Fibroblast of lung (primary cell): ENCODE results near the gene CYTH4. TPM values are rescaled to one million over a fixed set of nuclear protein-coding genes. Genes with fewer than 3 reads are reported as not detected.

Experiments used
- DNase-seq, 2 donors: peaks; one replicate each; pipeline versions ENCODE4 v3.0.0 to v3.0.0-alpha.2; 2010; ENCODE audit warnings: low read depth in 2 of 2
- H2AFZ ChIP-seq: 2 replicates; pipeline ENCODE4 v1.5.1; 2012; ENCODE audit warnings: low read length, control low read depth, inconsistent platforms
- H3K27ac ChIP-seq: 2 replicates; pipeline ENCODE4 v1.5.1; 2011; ENCODE audit warnings: low read length, control low read depth; ENCODE audit not compliant: insufficient read depth
- H3K27me3 ChIP-seq: 2 replicates; pipeline ENCODE4 v1.5.1; 2011; ENCODE audit warnings: mild to moderate bottlenecking, low read length; ENCODE audit not compliant: control insufficient read depth, insufficient read depth
- H3K36me3 ChIP-seq: 2 replicates; pipeline ENCODE4 v1.5.1; 2011; ENCODE audit warnings: low read length; ENCODE audit not compliant: control insufficient read depth, insufficient read depth
- H3K4me1 ChIP-seq: 2 replicates; pipeline ENCODE4 v1.5.1; 2011; ENCODE audit warnings: low read length; ENCODE audit not compliant: control insufficient read depth, insufficient read depth; ENCODE audit errors: extremely low read depth
- H3K4me2 ChIP-seq: 2 replicates; pipeline ENCODE4 v1.5.1; 2011; ENCODE audit warnings: low read length, control low read depth; ENCODE audit not compliant: insufficient read depth; ENCODE audit errors: extremely low read depth
- H3K4me3 ChIP-seq, 4 experiments: fragments of 200-600 bp in 1 of 4; sonication (generic) in 1 of 4; replicated peaks in 1 of 4; 2 replicates each; pipeline ENCODE4 v1.5.1; 2011 to 2016; ENCODE audit warnings: low read length in 4 of 4, low read depth in 3 of 4, mild to moderate bottlenecking in 3 of 4, control low read depth in 2 of 4, inconsistent platforms in 1 of 4, mixed read lengths in 1 of 4; ENCODE audit not compliant: insufficient read depth in 1 of 4; ENCODE audit errors: control extremely low read depth in 1 of 4
- H3K79me2 ChIP-seq: 2 replicates; pipeline ENCODE4 v1.5.1; 2012; ENCODE audit warnings: mild to moderate bottlenecking, low read length, inconsistent platforms; ENCODE audit not compliant: control insufficient read depth, insufficient read depth
- H3K9ac ChIP-seq: 2 replicates; pipeline ENCODE4 v1.5.1; 2011; ENCODE audit warnings: mild to moderate bottlenecking, low read length, control low read depth; ENCODE audit not compliant: insufficient read depth
- H3K9me3 ChIP-seq: 2 replicates; pipeline ENCODE4 v1.5.1; 2012; ENCODE audit warnings: low read depth, low read length; ENCODE audit not compliant: control insufficient read depth, insufficient read depth
- H4K20me1 ChIP-seq: 2 replicates; pipeline ENCODE4 v1.5.1; 2011; ENCODE audit warnings: low read length; ENCODE audit not compliant: control insufficient read depth, insufficient read depth; ENCODE audit errors: extremely low read depth
- EZH2 ChIP-seq: IDR thresholded peaks from 2 replicates; pipeline ENCODE4 v1.5.1; 2012; ENCODE audit warnings: low read length, control low read depth, mild to moderate bottlenecking; ENCODE audit errors: missing control alignments
- polyA plus RNA-seq, 2 donors: library from polyadenylated mRNA; depleted of rRNA in 1 of 2; stranded (reverse) in 1 of 2; unstranded in 1 of 2; fragments of >200 nt; gene quantifications; 2 replicates each; pipeline ENCODE4 v1.2.1, GENCODE V29; 2011 to 2012; ENCODE audit warnings: missing spikeins in 1 of 2
- total RNA-seq: library from RNA; depleted of rRNA; stranded (reverse); fragments of >200 nt; gene quantifications from 2 replicates; pipeline ENCODE4 v1.2.1, GENCODE V29; 2014
- TF ChIP-seq, protein P1 (sequence below), 2 donors: IDR thresholded peaks in 1 of 2; conservative IDR thresholded peaks in 1 of 2; 1 replicate in 1 of 2; 2 replicates in 1 of 2; pipeline ENCODE4 v1.5.1; 2011 to 2012; ENCODE audit warnings: low read length in 2 of 2, control low read depth in 1 of 2, inconsistent platforms in 1 of 2, low read depth in 1 of 2, mild to moderate bottlenecking in 1 of 2

Gene CYTH4
- total and polyA plus RNA-seq, 2 donors (not counting 1 experiment from before 2014, with no cell fraction given) = under 0.01 TPM; not detected in 1

DNA sequence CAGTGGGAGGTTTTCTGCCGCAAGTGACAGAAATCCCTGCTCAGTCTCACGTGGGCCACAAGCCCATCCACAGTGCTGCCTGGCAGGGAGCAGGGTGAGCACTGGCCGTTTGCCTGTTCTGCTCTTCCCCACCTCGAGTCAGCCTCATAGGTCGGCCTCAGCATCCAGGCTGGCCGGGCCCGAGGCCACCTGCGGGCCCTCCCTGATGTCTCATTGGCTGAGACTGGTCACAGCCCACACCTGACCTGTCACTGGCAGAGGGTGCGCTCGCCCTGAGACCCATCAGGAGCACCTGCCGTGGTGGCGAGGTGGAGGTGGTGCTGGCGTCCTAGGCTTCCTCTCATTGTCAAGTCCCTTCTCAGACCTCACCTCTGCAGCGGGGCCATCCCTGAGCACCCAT lies 72.9 kb downstream of the CYTH4 start:
- no peak overlapping the region for H2AFZ ChIP-seq
- H3K4me2 ChIP-seq = no peak overlapping the region
- no peak overlapping the region for H3K4me3 ChIP-seq
- TF ChIP-seq EZH2 = no peak
- TF ChIP-seq, protein P1, sequence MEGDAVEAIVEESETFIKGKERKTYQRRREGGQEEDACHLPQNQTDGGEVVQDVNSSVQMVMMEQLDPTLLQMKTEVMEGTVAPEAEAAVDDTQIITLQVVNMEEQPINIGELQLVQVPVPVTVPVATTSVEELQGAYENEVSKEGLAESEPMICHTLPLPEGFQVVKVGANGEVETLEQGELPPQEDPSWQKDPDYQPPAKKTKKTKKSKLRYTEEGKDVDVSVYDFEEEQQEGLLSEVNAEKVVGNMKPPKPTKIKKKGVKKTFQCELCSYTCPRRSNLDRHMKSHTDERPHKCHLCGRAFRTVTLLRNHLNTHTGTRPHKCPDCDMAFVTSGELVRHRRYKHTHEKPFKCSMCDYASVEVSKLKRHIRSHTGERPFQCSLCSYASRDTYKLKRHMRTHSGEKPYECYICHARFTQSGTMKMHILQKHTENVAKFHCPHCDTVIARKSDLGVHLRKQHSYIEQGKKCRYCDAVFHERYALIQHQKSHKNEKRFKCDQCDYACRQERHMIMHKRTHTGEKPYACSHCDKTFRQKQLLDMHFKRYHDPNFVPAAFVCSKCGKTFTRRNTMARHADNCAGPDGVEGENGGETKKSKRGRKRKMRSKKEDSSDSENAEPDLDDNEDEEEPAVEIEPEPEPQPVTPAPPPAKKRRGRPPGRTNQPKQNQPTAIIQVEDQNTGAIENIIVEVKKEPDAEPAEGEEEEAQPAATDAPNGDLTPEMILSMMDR (conservative IDR thresholded peaks at IDR 0.05 in 1 of 2, IDR thresholded peaks at IDR 0.05 in 1 of 2; ENCODE audit: low read depth in 1 of 2, low read length in 2 of 2) = no peak
- H3K36me3 ChIP-seq = no peaks in the 10 kb centered on the region
- H3K9ac ChIP-seq = no peak overlapping the region
- H3K9me3 ChIP-seq = no peaks in the 10 kb centered on the region
- no peak for DNase-seq
- no peaks in the 10 kb centered on the region for H3K4me1 ChIP-seq
- peaks cover 29% of the 10 kb centered on the region for H3K27me3 ChIP-seq
- H3K27ac ChIP-seq = no peak overlapping the region
- no peaks in the 10 kb centered on the region for H3K79me2 ChIP-seq
- no peaks in the 10 kb centered on the region for H4K20me1 ChIP-seq

DNA sequence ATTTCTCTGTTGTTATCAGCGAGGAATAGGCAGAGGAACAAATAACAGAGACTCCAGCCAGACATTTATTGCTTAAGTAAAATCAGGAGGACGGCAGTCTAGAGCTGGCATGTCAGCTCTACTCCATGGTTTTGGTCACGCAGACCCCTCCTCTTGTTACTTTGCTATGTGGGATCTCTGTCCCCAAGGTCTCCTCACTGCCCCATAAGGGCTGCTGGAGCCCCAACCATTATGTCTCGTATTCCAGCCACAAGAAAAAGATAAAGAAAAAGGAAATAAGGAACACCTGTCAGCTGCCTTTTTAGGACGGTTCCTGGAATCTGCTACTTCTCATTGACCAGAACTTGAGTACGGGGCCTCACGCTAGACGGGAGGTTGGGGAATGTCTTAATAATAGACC lies 74.6 kb downstream of the CYTH4 start:
- no peak overlapping the region for H3K4me2 ChIP-seq

DNA sequence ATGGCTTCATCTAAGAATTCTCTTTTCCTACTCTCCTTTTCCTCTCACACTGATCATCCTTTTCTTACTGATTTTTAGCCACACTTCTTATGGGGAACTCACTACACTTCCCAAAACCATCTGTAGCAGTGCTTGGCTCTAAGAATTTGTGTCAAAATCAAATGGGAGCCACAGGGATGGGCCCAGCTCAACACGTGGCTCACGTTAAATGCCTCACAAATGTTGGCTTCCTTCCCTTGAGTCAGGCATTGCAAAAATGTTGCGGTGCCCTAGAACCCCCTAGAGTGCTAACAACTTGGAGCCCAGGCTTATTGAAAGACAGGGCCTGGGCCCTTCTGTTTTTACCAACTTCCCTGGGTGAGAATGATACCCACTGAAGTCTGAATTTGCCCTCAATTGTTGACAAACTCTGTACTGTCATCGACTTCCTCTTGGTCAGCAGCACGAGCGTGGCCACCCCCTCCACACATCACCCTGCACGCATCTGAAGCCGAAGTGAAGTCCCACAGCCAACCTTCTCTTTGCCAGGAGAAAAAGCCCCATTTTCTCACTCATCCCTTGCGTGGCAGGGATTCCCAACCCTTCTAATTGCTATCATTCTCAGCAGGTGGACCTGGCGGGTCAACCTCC lies 75.3 kb downstream of the CYTH4 start:
- peaks cover 31% of the 10 kb centered on the region for H3K27me3 ChIP-seq
- no peak overlapping the region for H3K27ac ChIP-seq
- H3K4me1 ChIP-seq = no peaks in the 10 kb centered on the region
- no peaks in the 10 kb centered on the region for H3K36me3 ChIP-seq
- no peaks in the 10 kb centered on the region for H3K79me2 ChIP-seq
- no peaks in the 10 kb centered on the region for H3K9me3 ChIP-seq
- no peak for TF ChIP-seq EZH2
- TF ChIP-seq, protein P1 (conservative IDR thresholded peaks at IDR 0.05 in 1 of 2, IDR thresholded peaks at IDR 0.05 in 1 of 2; ENCODE audit: low read depth in 1 of 2, low read length in 2 of 2) = no peak
- peak in 1 of 2 donors; percentile 32 for DNase-seq
- no peaks in the 10 kb centered on the region for H4K20me1 ChIP-seq
- no peak overlapping the region for H3K4me3 ChIP-seq
- H3K4me2 ChIP-seq = no peak overlapping the region
- no peak overlapping the region for H3K9ac ChIP-seq
- H2AFZ ChIP-seq = no peak overlapping the region

More for the DNA sequence above, 74.6 kb downstream of the CYTH4 start:
- Histone ChIP-seq H2AFZ (no peak overlapping the region), H4K20me1 (no peaks in the 10 kb centered on the region), H3K4me3 (no peak overlapping the region), H3K79me2 (no peaks in the 10 kb centered on the region), H3K4me1 (no peaks in the 10 kb centered on the region), H3K9me3 (no peaks in the 10 kb centered on the region), H3K36me3 (no peaks in the 10 kb centered on the region), H3K27ac (no peak overlapping the region), H3K27me3 (peaks cover 29% of the 10 kb centered on the region), H3K9ac (no peak overlapping the region)
- no peak for TF ChIP-seq EZH2
- TF ChIP-seq, protein P1 (conservative IDR thresholded peaks at IDR 0.05 in 1 of 2, IDR thresholded peaks at IDR 0.05 in 1 of 2; ENCODE audit: low read depth in 1 of 2, low read length in 2 of 2) = no peak
- DNase-seq = no peak
